ENCODE measurements around the gene LANCL3. TPM values are rescaled to one million over a fixed set of nuclear protein-coding genes. Genes with fewer than 3 reads are reported as not detected.

Gene LANCL3
- total RNA-seq, 1 donor from 2014 or later: 0.07 TPM

- peaks cover 4% of the 10 kb centered on the region for H3K9me3 Mint-ChIP-seq
- no peak for DNase-seq (ENCODE audit: low read depth, low spot score)
Observed at GRCh38 chrX:37608156-37608555, 36.7 kb downstream of the LANCL3 start.

GRCh38 chrX:37609727-37610126, 38.3 kb downstream of the LANCL3 start:
- no peak for DNase-seq (ENCODE audit: low read depth, low spot score)
- TF ChIP-seq, protein P1, sequence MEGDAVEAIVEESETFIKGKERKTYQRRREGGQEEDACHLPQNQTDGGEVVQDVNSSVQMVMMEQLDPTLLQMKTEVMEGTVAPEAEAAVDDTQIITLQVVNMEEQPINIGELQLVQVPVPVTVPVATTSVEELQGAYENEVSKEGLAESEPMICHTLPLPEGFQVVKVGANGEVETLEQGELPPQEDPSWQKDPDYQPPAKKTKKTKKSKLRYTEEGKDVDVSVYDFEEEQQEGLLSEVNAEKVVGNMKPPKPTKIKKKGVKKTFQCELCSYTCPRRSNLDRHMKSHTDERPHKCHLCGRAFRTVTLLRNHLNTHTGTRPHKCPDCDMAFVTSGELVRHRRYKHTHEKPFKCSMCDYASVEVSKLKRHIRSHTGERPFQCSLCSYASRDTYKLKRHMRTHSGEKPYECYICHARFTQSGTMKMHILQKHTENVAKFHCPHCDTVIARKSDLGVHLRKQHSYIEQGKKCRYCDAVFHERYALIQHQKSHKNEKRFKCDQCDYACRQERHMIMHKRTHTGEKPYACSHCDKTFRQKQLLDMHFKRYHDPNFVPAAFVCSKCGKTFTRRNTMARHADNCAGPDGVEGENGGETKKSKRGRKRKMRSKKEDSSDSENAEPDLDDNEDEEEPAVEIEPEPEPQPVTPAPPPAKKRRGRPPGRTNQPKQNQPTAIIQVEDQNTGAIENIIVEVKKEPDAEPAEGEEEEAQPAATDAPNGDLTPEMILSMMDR (conservative IDR thresholded peaks at IDR 0.05): no peak
- Mint-ChIP-seq H3K36me3 (ENCODE audit: low read depth) (no peaks in the 10 kb centered on the region), H3K9me3 (peaks cover 4% of the 10 kb centered on the region), H3K4me1 (no peaks in the 10 kb centered on the region), H3K27ac (ENCODE audit: unreplicated experiment) (no peak overlapping the region), H3K27me3 (ENCODE audit: low read depth) (peaks cover 2% of the 10 kb centered on the region), H3K4me3 (no peak overlapping the region)

More at GRCh38 chrX:37608156-37608555, 36.7 kb downstream of the LANCL3 start:
- Mint-ChIP-seq H3K27me3 (ENCODE audit: low read depth) (peaks cover 2% of the 10 kb centered on the region), H3K4me1 (no peaks in the 10 kb centered on the region), H3K27ac (ENCODE audit: unreplicated experiment) (no peak overlapping the region), H3K36me3 (ENCODE audit: low read depth) (no peaks in the 10 kb centered on the region), H3K4me3 (no peak overlapping the region)
- TF ChIP-seq, protein P1 (conservative IDR thresholded peaks at IDR 0.05): no peak

DNA sequence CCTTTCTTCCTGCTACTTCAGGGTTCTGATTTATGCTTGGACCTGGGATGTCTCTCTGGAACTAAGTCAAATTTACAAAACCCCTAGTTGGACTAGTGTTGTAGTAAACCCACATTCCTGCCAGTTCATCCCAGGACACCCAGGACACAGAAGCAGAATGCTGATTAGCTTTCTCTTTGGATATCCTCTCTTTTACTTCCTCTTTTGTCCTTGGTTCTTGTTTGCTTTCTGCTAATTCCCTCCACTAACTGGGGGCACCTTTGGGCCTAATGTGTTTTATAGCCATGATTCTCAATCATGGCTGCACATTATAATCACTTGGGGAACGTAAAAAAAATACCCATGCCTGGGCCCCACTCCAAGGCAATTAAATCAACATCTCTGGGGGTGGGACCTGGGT, 42.5 kb downstream of the LANCL3 start:
- Mint-ChIP-seq H3K4me1 (no peaks in the 10 kb centered on the region), H3K9me3 (no peaks in the 10 kb centered on the region), H3K4me3 (no peak overlapping the region), H3K27ac (ENCODE audit: unreplicated experiment) (no peak overlapping the region), H3K36me3 (ENCODE audit: low read depth) (no peaks in the 10 kb centered on the region), H3K27me3 (ENCODE audit: low read depth) (no peaks in the 10 kb centered on the region)
- TF ChIP-seq, protein P1 (conservative IDR thresholded peaks at IDR 0.05): no peak
- no peak for DNase-seq (ENCODE audit: low read depth, low spot score)

DNA sequence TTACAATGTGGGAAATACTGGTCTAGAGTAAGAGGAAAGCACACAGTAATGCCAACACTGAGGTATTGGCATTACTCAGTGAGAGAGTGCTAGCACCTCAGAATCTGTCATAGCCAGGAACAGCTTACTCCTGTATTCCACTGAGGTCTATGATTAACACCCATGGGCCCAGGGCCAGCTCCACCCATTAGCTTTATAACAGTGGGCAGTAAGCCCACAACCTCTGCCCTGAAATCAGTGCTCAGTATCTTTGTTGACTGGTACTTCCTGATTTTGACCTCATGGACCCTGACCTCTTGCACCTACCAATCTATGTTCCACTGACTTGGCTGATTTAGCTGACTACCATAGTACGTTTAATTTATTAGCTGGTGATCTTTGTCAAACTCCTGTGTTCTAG, 56.1 kb downstream of the LANCL3 start:
- no peak for DNase-seq (ENCODE audit: low read depth, low spot score)
- H3K27me3 Mint-ChIP-seq (ENCODE audit: low read depth): no peaks in the 10 kb centered on the region
- H3K9me3 Mint-ChIP-seq: no peaks in the 10 kb centered on the region
- H3K36me3 Mint-ChIP-seq (ENCODE audit: low read depth): peaks cover 2% of the 10 kb centered on the region
- no peaks in the 10 kb centered on the region for H3K4me1 Mint-ChIP-seq
- no peak overlapping the region for H3K27ac Mint-ChIP-seq (ENCODE audit: unreplicated experiment)
- H3K4me3 Mint-ChIP-seq: no peak overlapping the region
- TF ChIP-seq, protein P1 (conservative IDR thresholded peaks at IDR 0.05): no peak

DNA sequence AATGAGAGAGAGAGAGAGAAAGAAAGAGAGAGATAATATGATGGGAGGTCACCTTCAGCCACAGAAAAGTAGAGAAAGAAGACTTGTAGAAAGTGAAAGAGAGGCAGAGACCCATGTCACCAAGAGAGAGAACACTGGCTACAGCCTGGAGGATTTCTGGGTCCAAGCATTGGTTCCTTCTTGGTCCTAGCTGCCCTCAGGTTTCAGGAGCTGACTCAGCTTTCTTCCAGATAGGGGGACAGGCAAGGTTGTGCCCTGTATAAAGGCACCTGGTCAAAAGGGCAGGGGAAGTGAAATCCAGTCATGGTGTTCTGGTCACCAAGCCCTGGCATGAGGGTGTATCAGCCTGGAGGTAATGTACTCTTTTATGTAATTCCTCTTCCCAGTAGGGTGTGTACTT, 66.6 kb downstream of the LANCL3 start:
- Mint-ChIP-seq H3K27me3 (ENCODE audit: low read depth) (no peaks in the 10 kb centered on the region), H3K27ac (ENCODE audit: unreplicated experiment) (no peak overlapping the region), H3K4me1 (no peaks in the 10 kb centered on the region), H3K36me3 (ENCODE audit: low read depth) (no peaks in the 10 kb centered on the region), H3K9me3 (peaks cover 6% of the 10 kb centered on the region), H3K4me3 (no peak overlapping the region)
- TF ChIP-seq, protein P1 (conservative IDR thresholded peaks at IDR 0.05): no peak
- no peak for DNase-seq (ENCODE audit: low read depth, low spot score)

GRCh38 chrX:37640142-37640541, 68.7 kb downstream of the LANCL3 start:
- no peaks in the 10 kb centered on the region for H3K4me1 Mint-ChIP-seq
- H3K36me3 Mint-ChIP-seq (ENCODE audit: low read depth): no peaks in the 10 kb centered on the region
- no peak overlapping the region for H3K27ac Mint-ChIP-seq (ENCODE audit: unreplicated experiment)
- TF ChIP-seq, protein P1 (conservative IDR thresholded peaks at IDR 0.05): no peak
- no peak for DNase-seq (ENCODE audit: low read depth, low spot score)
- H3K4me3 Mint-ChIP-seq: no peak overlapping the region
- no peaks in the 10 kb centered on the region for H3K27me3 Mint-ChIP-seq (ENCODE audit: low read depth)
- peaks cover 3% of the 10 kb centered on the region for H3K9me3 Mint-ChIP-seq

All from neural crest cell (in vitro differentiated cells).